ENCODE data around the gene STAP2.

Gene STAP2

DNA sequence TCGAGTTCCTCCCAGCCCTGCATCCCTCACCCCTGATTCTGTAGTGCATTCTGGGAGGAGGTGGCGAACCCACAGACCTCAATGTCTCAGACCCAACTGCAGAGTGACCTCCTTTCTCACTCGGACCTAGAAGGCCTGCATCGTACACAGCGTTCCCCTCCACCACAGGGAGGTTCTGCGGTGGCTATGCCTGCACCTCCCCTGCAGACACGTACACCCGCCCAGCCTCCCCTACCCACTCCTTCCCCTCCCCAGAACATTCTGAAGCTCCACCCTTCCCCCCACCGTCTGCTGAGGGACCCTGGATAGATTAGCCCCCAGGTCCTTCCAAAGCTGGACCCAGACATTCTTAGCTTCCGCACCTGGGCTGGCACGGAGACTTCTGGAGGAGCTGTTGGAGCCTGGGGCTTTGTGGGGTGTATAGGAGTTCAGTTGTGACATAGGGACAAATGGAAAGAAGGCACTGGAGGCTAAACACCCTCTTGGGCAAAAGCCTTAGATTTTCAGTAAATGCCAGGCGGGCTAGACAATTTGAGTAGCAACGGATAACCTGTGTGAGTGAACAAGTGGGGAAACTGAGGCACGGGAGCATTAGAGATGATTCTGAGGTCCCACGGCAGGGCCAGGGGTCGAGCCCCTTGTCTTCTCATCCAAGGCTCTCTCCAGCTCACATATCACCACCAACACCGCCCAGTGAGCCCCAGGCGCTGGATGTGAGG is 34.6 kb downstream of the STAP2 start:
- H3K27ac ChIP-seq (replicated peaks), result no peak overlapping the region
- H3K4me3 ChIP-seq (replicated peaks; ENCODE audit: insufficient read depth, low read length), result no peak overlapping the region
- DNase-seq (ENCODE audit: low read depth in 1 of 2, low spot score in 1 of 2), result no peak
- TF ChIP-seq, protein P1, sequence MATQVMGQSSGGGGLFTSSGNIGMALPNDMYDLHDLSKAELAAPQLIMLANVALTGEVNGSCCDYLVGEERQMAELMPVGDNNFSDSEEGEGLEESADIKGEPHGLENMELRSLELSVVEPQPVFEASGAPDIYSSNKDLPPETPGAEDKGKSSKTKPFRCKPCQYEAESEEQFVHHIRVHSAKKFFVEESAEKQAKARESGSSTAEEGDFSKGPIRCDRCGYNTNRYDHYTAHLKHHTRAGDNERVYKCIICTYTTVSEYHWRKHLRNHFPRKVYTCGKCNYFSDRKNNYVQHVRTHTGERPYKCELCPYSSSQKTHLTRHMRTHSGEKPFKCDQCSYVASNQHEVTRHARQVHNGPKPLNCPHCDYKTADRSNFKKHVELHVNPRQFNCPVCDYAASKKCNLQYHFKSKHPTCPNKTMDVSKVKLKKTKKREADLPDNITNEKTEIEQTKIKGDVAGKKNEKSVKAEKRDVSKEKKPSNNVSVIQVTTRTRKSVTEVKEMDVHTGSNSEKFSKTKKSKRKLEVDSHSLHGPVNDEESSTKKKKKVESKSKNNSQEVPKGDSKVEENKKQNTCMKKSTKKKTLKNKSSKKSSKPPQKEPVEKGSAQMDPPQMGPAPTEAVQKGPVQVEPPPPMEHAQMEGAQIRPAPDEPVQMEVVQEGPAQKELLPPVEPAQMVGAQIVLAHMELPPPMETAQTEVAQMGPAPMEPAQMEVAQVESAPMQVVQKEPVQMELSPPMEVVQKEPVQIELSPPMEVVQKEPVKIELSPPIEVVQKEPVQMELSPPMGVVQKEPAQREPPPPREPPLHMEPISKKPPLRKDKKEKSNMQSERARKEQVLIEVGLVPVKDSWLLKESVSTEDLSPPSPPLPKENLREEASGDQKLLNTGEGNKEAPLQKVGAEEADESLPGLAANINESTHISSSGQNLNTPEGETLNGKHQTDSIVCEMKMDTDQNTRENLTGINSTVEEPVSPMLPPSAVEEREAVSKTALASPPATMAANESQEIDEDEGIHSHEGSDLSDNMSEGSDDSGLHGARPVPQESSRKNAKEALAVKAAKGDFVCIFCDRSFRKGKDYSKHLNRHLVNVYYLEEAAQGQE (IDR thresholded peaks at IDR 0.05; ENCODE audit: insufficient replicate concordance, low read depth), result no peak
- TF ChIP-seq SPI1 (IDR thresholded peaks at IDR 0.05; ENCODE audit: borderline replicate concordance, low read depth) (no peak), POLR2AphosphoS5 (IDR thresholded peaks at IDR 0.05; ENCODE audit: low read depth) (no peak), GABPA (IDR thresholded peaks at IDR 0.05; ENCODE audit: low read depth) (no peak)
- TF ChIP-seq, protein P2, sequence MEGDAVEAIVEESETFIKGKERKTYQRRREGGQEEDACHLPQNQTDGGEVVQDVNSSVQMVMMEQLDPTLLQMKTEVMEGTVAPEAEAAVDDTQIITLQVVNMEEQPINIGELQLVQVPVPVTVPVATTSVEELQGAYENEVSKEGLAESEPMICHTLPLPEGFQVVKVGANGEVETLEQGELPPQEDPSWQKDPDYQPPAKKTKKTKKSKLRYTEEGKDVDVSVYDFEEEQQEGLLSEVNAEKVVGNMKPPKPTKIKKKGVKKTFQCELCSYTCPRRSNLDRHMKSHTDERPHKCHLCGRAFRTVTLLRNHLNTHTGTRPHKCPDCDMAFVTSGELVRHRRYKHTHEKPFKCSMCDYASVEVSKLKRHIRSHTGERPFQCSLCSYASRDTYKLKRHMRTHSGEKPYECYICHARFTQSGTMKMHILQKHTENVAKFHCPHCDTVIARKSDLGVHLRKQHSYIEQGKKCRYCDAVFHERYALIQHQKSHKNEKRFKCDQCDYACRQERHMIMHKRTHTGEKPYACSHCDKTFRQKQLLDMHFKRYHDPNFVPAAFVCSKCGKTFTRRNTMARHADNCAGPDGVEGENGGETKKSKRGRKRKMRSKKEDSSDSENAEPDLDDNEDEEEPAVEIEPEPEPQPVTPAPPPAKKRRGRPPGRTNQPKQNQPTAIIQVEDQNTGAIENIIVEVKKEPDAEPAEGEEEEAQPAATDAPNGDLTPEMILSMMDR (IDR thresholded peaks at IDR 0.05; ENCODE audit: insufficient read depth, low read length), result no peak
- H3K27me3 ChIP-seq (ENCODE audit: insufficient read depth, poor library complexity, severe bottlenecking), result peaks cover 9% of the 10 kb centered on the region

DNA sequence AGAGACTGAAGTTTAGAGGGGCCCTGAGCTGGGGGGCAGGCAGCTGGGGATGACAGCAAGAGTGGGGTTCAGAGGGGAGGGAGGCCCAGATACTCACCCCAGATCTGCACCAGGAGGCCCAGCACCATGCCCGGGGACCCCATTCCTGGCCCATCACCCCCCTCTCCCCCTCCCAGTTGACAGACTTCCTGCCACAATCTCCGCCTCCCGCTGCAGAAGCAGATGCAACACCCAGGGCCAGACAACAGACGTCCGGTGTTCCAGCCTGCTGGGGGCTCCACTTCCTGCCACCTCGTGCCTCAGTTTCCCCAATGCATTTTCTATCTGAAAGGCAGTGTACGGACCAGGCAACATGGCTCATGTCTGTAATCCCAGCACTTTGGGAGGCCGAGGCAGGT is 36.4 kb downstream of the STAP2 start, which contains the start of gene TMIGD2:
Gene TMIGD2, minus strand, starts transcription at position 147 of the 398 bp plus-strand sequence. Its CDS starts 4 bp downstream, at position 143.
- TF ChIP-seq SPI1 (IDR thresholded peaks at IDR 0.05; ENCODE audit: borderline replicate concordance, low read depth), result no peak
- TF ChIP-seq GABPA (IDR thresholded peaks at IDR 0.05; ENCODE audit: low read depth), result no peak
- TF ChIP-seq, protein P1 (IDR thresholded peaks at IDR 0.05; ENCODE audit: insufficient replicate concordance, low read depth), result no peak
- TF ChIP-seq POLR2AphosphoS5 (IDR thresholded peaks at IDR 0.05; ENCODE audit: low read depth), result no peak
- TF ChIP-seq, protein P2 (IDR thresholded peaks at IDR 0.05; ENCODE audit: insufficient read depth, low read length), result no peak
- H3K27ac ChIP-seq (replicated peaks), result no peak within 1 kb of the TSS
- peaks cover 9% of the 10 kb centered on the region for H3K27me3 ChIP-seq (ENCODE audit: insufficient read depth, poor library complexity, severe bottlenecking)
- no peak for DNase-seq (ENCODE audit: low read depth in 1 of 2, low spot score in 1 of 2)
- no peak within 1 kb of the TSS for H3K4me3 ChIP-seq (replicated peaks; ENCODE audit: insufficient read depth, low read length)

DNA sequence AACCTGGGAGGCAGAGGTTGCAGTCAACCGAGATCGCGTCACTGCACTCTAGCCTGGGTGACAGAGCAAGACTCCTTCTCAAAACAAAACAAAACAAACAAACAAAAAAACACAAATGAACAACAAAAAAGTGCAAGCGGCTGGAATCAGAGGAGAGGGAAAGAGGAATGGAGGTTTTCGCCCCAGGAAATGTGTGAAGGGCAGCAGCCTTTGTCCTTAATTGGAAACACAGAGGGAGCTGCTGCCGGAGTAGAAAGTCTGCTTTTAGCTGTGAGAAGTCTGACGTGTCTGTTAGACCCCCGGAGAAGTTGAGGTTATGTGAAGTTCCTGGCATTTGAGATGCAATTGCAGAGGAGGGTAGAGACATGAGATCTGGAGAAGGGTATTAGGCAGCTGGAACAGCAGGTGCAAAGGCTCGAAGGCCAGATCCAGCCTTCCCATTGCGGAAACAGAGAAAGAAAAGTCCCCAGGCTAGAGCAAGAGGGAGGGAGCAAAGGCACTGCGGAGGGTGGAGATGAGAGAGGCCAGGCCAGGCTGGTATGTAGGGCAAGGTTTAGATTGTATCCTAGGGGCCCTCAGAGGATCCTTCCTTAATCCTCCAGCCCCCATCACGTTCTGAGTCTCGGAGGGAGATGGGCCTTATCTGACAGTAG is 36.9 kb downstream of the STAP2 start:
- DNase-seq (ENCODE audit: low read depth in 1 of 2, low spot score in 1 of 2), result no peak
- TF ChIP-seq, protein P1 (IDR thresholded peaks at IDR 0.05; ENCODE audit: insufficient replicate concordance, low read depth), result no peak
- TF ChIP-seq, protein P2 (IDR thresholded peaks at IDR 0.05; ENCODE audit: insufficient read depth, low read length), result no peak
- no peak for TF ChIP-seq POLR2AphosphoS5 (IDR thresholded peaks at IDR 0.05; ENCODE audit: low read depth)
- no peak for TF ChIP-seq GABPA (IDR thresholded peaks at IDR 0.05; ENCODE audit: low read depth)
- no peak for TF ChIP-seq SPI1 (IDR thresholded peaks at IDR 0.05; ENCODE audit: borderline replicate concordance, low read depth)
- no peak overlapping the region for H3K27ac ChIP-seq (replicated peaks)
- H3K4me3 ChIP-seq (replicated peaks; ENCODE audit: insufficient read depth, low read length), result no peak overlapping the region
- H3K27me3 ChIP-seq (ENCODE audit: insufficient read depth, poor library complexity, severe bottlenecking), result peaks cover 9% of the 10 kb centered on the region

Data from HL-60 (cell line).